GM12878 (cell line): ENCODE results near the gene FADS1. TPM values are rescaled to one million over a fixed set of nuclear protein-coding genes. Genes with fewer than 3 reads are reported as not detected.

Source experiments
- DPF2 ChIP-seq: fragments of 450-650 bp; IDR thresholded peaks from 2 replicates; pipeline ENCODE4 v1.6.1; 2017; ENCODE audit warnings: mild to moderate bottlenecking
- STAT3 ChIP-seq: IDR thresholded peaks from 2 replicates; pipeline ENCODE4 v1.6.1; 2011; ENCODE audit warnings: low read depth, low read length, improper control_type of control experiment
- polyA plus RNA-seq, 11 experiments: library from polyadenylated mRNA; depleted of rRNA in 4 of 11; unstranded in 6 of 11; stranded (reverse) in 5 of 11; fragments of >200 nt; fragmentation: Nextera tagmentation in 4 of 11; fragmentation: Illumina TruSeq in 1 of 11; extraction: Ambion mirVana in 4 of 11; extraction: Trizol in 1 of 11; gene quantifications; 1 replicate in 1 of 11; 2 replicates in 10 of 11; pipeline versions ENCODE4 v1.2.1 to v1.2.3, GENCODE V29; 2011 to 2016; ENCODE audit warnings: inconsistent platforms in 2 of 11, missing spikeins in 2 of 11, low read depth in 1 of 11
- total RNA-seq, 4 experiments: library from RNA; depleted of rRNA in 3 of 4; stranded (reverse); fragments of >200 nt in 3 of 4; fragmentation: Illumina TruSeq in 1 of 4; extraction: Trizol in 1 of 4; gene quantifications; 2 replicates each; pipeline versions ENCODE4 v1.2.1 to v1.2.3, GENCODE V29; 2013 to 2021
- TF ChIP-seq, protein P1 (sequence below): IDR thresholded peaks from 2 replicates; pipeline ENCODE4 v1.6.1; 2012; ENCODE audit warnings: low read depth, low read length, improper control_type of control experiment
- TF ChIP-seq, protein P2 (sequence below): fragments of 150-350 bp; IDR thresholded peaks from 2 replicates; pipeline ENCODE4 v1.6.1; 2014; ENCODE audit warnings: mild to moderate bottlenecking, low read depth, low read length
- TF ChIP-seq, protein P3 (sequence below): fragments of 450-650 bp; IDR thresholded peaks from 2 replicates; pipeline ENCODE4 v1.6.1; 2017; ENCODE audit warnings: mild to moderate bottlenecking, moderate library complexity

Gene FADS1
- total and polyA plus RNA-seq, 10 of the 15 experiments (the other 5 are each of a cell fraction or from before 2014, with no cell fraction given): 8.8 to 73.9 (median 39.0) TPM

DNA sequence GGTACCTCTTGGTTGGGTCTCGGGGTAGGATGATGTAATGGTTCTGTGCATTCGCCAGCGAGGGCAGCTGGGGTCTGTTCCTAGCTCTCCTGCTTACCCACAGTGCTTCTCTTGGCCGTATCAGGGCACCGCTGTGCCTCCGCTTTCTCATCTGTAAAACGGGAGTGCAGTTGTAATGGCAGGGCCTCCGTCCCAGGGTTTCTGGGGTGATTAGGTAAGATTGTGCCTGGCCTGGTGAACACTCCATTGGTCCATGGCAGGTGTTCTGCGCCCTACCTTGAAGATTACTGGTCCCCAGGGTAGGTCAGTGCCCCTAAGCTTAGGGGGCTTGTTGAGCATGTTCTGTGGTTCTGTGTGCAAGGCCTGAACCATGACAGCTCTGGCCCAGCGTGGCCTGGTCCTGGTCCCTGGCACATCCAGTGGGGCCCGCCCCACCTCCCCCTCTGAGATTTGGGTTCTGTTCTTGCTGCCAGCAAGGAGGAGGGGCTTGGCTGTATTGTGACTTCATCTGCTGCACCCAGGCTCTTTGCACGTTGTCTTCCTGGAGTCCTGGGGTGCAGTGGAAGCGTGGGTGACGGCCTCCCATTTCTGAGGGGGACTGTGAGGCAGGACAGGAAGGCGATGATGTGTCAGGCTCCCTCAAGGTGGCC lies 59.5 kb downstream of the FADS1 start (continued):
- TF ChIP-seq, protein P1, sequence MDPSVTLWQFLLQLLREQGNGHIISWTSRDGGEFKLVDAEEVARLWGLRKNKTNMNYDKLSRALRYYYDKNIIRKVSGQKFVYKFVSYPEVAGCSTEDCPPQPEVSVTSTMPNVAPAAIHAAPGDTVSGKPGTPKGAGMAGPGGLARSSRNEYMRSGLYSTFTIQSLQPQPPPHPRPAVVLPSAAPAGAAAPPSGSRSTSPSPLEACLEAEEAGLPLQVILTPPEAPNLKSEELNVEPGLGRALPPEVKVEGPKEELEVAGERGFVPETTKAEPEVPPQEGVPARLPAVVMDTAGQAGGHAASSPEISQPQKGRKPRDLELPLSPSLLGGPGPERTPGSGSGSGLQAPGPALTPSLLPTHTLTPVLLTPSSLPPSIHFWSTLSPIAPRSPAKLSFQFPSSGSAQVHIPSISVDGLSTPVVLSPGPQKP: no peak
- TF ChIP-seq, protein P2, sequence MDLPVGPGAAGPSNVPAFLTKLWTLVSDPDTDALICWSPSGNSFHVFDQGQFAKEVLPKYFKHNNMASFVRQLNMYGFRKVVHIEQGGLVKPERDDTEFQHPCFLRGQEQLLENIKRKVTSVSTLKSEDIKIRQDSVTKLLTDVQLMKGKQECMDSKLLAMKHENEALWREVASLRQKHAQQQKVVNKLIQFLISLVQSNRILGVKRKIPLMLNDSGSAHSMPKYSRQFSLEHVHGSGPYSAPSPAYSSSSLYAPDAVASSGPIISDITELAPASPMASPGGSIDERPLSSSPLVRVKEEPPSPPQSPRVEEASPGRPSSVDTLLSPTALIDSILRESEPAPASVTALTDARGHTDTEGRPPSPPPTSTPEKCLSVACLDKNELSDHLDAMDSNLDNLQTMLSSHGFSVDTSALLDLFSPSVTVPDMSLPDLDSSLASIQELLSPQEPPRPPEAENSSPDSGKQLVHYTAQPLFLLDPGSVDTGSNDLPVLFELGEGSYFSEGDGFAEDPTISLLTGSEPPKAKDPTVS: no peak
- TF ChIP-seq DPF2 (0 out of 2 replicates have a peak, but pooled peaks have one; percentile 9), STAT3 (no peak)
- TF ChIP-seq, protein P3, sequence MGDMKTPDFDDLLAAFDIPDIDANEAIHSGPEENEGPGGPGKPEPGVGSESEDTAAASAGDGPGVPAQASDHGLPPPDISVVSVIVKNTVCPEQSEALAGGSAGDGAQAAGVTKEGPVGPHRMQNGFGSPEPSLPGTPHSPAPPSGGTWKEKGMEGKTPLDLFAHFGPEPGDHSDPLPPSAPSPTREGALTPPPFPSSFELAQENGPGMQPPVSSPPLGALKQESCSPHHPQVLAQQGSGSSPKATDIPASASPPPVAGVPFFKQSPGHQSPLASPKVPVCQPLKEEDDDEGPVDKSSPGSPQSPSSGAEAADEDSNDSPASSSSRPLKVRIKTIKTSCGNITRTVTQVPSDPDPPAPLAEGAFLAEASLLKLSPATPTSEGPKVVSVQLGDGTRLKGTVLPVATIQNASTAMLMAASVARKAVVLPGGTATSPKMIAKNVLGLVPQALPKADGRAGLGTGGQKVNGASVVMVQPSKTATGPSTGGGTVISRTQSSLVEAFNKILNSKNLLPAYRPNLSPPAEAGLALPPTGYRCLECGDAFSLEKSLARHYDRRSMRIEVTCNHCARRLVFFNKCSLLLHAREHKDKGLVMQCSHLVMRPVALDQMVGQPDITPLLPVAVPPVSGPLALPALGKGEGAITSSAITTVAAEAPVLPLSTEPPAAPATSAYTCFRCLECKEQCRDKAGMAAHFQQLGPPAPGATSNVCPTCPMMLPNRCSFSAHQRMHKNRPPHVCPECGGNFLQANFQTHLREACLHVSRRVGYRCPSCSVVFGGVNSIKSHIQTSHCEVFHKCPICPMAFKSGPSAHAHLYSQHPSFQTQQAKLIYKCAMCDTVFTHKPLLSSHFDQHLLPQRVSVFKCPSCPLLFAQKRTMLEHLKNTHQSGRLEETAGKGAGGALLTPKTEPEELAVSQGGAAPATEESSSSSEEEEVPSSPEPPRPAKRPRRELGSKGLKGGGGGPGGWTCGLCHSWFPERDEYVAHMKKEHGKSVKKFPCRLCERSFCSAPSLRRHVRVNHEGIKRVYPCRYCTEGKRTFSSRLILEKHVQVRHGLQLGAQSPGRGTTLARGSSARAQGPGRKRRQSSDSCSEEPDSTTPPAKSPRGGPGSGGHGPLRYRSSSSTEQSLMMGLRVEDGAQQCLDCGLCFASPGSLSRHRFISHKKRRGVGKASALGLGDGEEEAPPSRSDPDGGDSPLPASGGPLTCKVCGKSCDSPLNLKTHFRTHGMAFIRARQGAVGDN: no peak
